ENCODE measurements around the gene NFKBIB. TPM values are rescaled to one million over a fixed set of nuclear protein-coding genes. Genes with fewer than 3 reads are reported as not detected.
A peak's percentile ranks its signal among the peaks of the same experiment; 100 is the strongest.
"Not testable (repeated sequence)": the region's sequence is repeated elsewhere in the genome, so short reads cannot be mapped to it uniquely, and the experiment has no call there.

NFKBIB gene
- total RNA-seq, 1 donor from 2014 or later = 45.5 TPM

GRCh38 chr19:38852231-38853044 is 47.3 kb upstream of the NFKBIB start:
- ATAC-seq (ENCODE audit: low read depth) = no peak
- H3K27ac Mint-ChIP-seq = peak overlapping the region; percentile 99
- no peaks in the 10 kb centered on the region for H3K27me3 Mint-ChIP-seq
- peak; percentile 45 for DNase-seq
- POLR2A ChIA-PET = interaction anchor here (0.6 to 9.5 kb wide), 13 partner anchors 10 to 1578 kb away, joined by 3 to 463 read pairs (median 9); partner anchors contain the start of genes ECH1, EIF3K, MAP4K1 and NFKBIB
- CTCF ChIA-PET = interaction anchor here (1.1 to 4.5 kb wide), 5 partner anchors 11 to 60 kb away, joined by 3 to 31 read pairs (median 10); partner anchors contain the start of gene NFKBIB
- H3K4me3 Mint-ChIP-seq = peak overlapping the region; percentile 94
- no peaks in the 10 kb centered on the region for H3K9me3 Mint-ChIP-seq
- intact Hi-C loops (cut with micrococcal nuclease) = loop anchor here (5.0 kb wide), 2 partner anchors 555 to 980 kb away; partner anchors contain the start of genes DYRK1B and ZFP36
- H3K4me1 Mint-ChIP-seq = peaks cover 59% of the 10 kb centered on the region
- TF ChIP-seq CTCF (IDR thresholded peaks at IDR 0.05) = no peak
- H3K36me3 Mint-ChIP-seq (ENCODE audit: low read depth) = peaks cover 25% of the 10 kb centered on the region

GRCh38 chr19:38853214-38853613 is 46.6 kb upstream of the NFKBIB start:
- peaks cover 59% of the 10 kb centered on the region for H3K4me1 Mint-ChIP-seq
- no peak for TF ChIP-seq CTCF (IDR thresholded peaks at IDR 0.05)

GRCh38 chr19:38854961-38855360 is 44.8 kb upstream of the NFKBIB start:
- H3K27me3 Mint-ChIP-seq; H3K36me3 Mint-ChIP-seq (ENCODE audit: low read depth); H3K9me3 Mint-ChIP-seq; H3K4me3 Mint-ChIP-seq; CTCF ChIA-PET; ATAC-seq (ENCODE audit: low read depth); H3K27ac Mint-ChIP-seq; DNase-seq: not testable (repeated sequence)
- peaks cover 63% of the 10 kb centered on the region for H3K4me1 Mint-ChIP-seq
- intact Hi-C loops (cut with micrococcal nuclease) = loop anchor here (5.0 kb wide), 2 partner anchors 552 to 977 kb away; partner anchors contain the start of genes DYRK1B and ZFP36
- POLR2A ChIA-PET = interaction anchor here (9.5 kb wide), 1 partner anchor 9 kb away, joined by 463 read pairs; no protein-coding TSS in a partner anchor

More at GRCh38 chr19:38853214-38853613, 46.6 kb upstream of the NFKBIB start:
- peak overlapping the region; percentile 94 for H3K4me3 Mint-ChIP-seq
- DNase-seq = no peak
- POLR2A ChIA-PET = interaction anchor here (0.6 to 9.5 kb wide), 8 partner anchors 11 to 1577 kb away, joined by 3 to 463 read pairs (median 15); partner anchors contain the start of genes ECH1, NFKBIB, RINL and SIRT2
- H3K36me3 Mint-ChIP-seq (ENCODE audit: low read depth) = peaks cover 17% of the 10 kb centered on the region
- peak overlapping the region; percentile 99 for H3K27ac Mint-ChIP-seq
- H3K9me3 Mint-ChIP-seq = no peaks in the 10 kb centered on the region
- CTCF ChIA-PET = interaction anchor here (1.1 to 4.5 kb wide), 5 partner anchors 11 to 60 kb away, joined by 3 to 31 read pairs (median 10); partner anchors contain the start of gene NFKBIB
- no peak for ATAC-seq (ENCODE audit: low read depth)
- H3K27me3 Mint-ChIP-seq = no peaks in the 10 kb centered on the region
- intact Hi-C loops (cut with micrococcal nuclease) = loop anchor here (5.0 kb wide), 2 partner anchors 554 to 979 kb away; partner anchors contain the start of genes DYRK1B and ZFP36

GRCh38 chr19:38855751-38856150 is 44.0 kb upstream of the NFKBIB start:
- peaks cover 63% of the 10 kb centered on the region for H3K4me1 Mint-ChIP-seq
- ATAC-seq (ENCODE audit: low read depth); H3K9me3 Mint-ChIP-seq; H3K36me3 Mint-ChIP-seq (ENCODE audit: low read depth); H3K27ac Mint-ChIP-seq; DNase-seq; H3K27me3 Mint-ChIP-seq; CTCF ChIA-PET; H3K4me3 Mint-ChIP-seq; POLR2A ChIA-PET; intact Hi-C loops (cut with micrococcal nuclease): not testable (repeated sequence)

- no peak for DNase-seq
- H3K27me3 Mint-ChIP-seq = no peaks in the 10 kb centered on the region
- H3K4me1 Mint-ChIP-seq = peaks cover 60% of the 10 kb centered on the region
- ChIA-PET POLR2A (interaction anchor here (0.6 to 3.0 kb wide), 11 partner anchors 8 to 1920 kb away, joined by 3 to 27 read pairs (median 5); partner anchors contain the start of genes ACTN4, ECH1, EID2B and HNRNPL), CTCF (interaction anchor here (1.2 to 2.7 kb wide), 2 partner anchors 13 to 31 kb away, joined by 3 to 11 read pairs; no protein-coding TSS in a partner anchor)
- intact Hi-C loops (cut with micrococcal nuclease) = no loop called here
- H3K4me3 Mint-ChIP-seq = peak overlapping the region; percentile 78
- ATAC-seq (ENCODE audit: low read depth) = no peak
- peak overlapping the region; percentile 88 for H3K27ac Mint-ChIP-seq
- no peaks in the 10 kb centered on the region for H3K9me3 Mint-ChIP-seq
- peaks cover 3% of the 10 kb centered on the region for H3K36me3 Mint-ChIP-seq (ENCODE audit: low read depth)
- no peak for TF ChIP-seq CTCF (IDR thresholded peaks at IDR 0.05)
Measured at GRCh38 chr19:38856813-38857212, 43.0 kb upstream of the NFKBIB start.

GRCh38 chr19:38859631-38860204 is 40.1 kb upstream of the NFKBIB start:
- Mint-ChIP-seq H3K4me3 (peak overlapping the region; percentile 2), H3K4me1 (peaks cover 71% of the 10 kb centered on the region), H3K27ac (peak overlapping the region; percentile 32)
- not testable (repeated sequence) for H3K9me3 Mint-ChIP-seq; DNase-seq; H3K27me3 Mint-ChIP-seq; ATAC-seq (ENCODE audit: low read depth); H3K36me3 Mint-ChIP-seq (ENCODE audit: low read depth)
- intact Hi-C loops (cut with micrococcal nuclease) = loop anchor here (10.0 kb wide), 1 partner anchor 305 kb away; no protein-coding TSS in a partner anchor
- ChIA-PET CTCF (interaction anchor here (0.9 to 1.6 kb wide), 3 partner anchors 9 to 71 kb away, joined by 3 read pairs; partner anchors contain the start of genes MRPS12 and SARS2), POLR2A (interaction anchor here (1.4 to 9.3 kb wide), 3 partner anchors 10 to 28 kb away, joined by 9 to 463 read pairs (median 69); partner anchors contain the start of genes ECH1, HNRNPL and RINL)

Data from activated B cell treated with CpG ODN at 0.5 μM for 24 hours (primary cell).